HG03558 (cell line): Measurements from ENCODE around the gene HECTD1.
A peak's percentile ranks its signal among the peaks of the same experiment; 100 is the strongest.
"Not testable (repeated sequence)": the region's sequence is repeated elsewhere in the genome, so short reads cannot be mapped to it uniquely, and the experiment has no call there.

Experiments used
- ATAC-seq: cut with Tn5 transposase; IDR thresholded peaks from one replicate; pipeline ENCODE4 v1.9.1; 2021; ENCODE audit warnings: moderate number of reproducible peaks; ENCODE audit not compliant: unreplicated experiment; ENCODE audit errors: extremely low read depth

Gene HECTD1

GRCh38 chr14:31109257-31109656, 98.3 kb downstream of the HECTD1 start:
- no peak for ATAC-seq

- no peak for ATAC-seq
Measured at GRCh38 chr14:31106768-31107167, 100.8 kb downstream of the HECTD1 start.

DNA sequence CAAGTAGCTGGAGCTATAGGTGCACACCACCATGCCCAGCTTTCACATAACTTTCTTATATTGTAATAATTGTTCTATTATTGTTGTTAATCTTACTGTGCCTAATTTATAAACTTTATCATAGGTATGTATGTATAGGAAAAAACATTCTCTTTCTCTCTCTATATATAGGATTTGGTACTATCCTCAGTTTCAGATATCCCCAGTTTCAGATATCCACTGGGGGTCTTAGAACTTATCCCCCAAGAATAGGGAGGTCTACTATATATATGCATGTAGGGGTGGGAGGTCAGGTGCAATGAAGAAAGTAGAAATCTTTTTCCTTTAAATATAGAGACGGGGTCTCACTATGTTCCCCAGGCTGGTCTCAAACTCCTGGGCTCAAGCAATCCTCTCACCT, 110.5 kb downstream of the HECTD1 start:
- no peak for ATAC-seq

GRCh38 chr14:31096255-31096654, 111.3 kb downstream of the HECTD1 start:
- no peak for ATAC-seq

GRCh38 chr14:31095817-31096216, 111.8 kb downstream of the HECTD1 start:
- not testable (repeated sequence) for ATAC-seq

GRCh38 chr14:31093884-31094839, 113.4 kb downstream of the HECTD1 start:
- ATAC-seq, result not testable (repeated sequence)

DNA sequence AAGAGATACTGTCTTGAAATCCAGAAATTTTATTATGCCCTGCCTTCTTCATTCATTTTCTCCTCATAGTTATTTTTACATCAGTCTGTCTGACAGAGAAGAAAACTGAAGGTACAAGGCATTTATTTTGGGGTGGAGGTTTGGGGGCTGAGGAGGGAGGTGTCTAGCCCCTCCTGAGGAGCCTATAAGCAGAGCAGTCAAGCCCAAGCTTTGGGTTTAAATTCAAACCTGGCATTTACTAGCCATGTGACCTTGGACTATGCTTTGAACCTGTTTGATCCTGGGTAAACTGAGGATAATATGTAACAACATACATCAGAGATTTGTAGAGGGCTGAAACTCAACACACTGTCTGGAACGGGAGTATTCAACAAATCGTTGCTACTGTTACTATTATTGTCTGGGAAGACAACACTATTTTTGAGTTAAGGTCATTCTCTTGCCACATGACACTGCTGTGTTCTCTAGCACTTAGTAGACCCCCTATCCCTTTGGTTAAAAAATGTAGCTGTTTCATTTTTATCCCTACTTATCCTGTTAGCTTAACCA, 115.4 kb downstream of the HECTD1 start:
- ATAC-seq, result no peak

DNA sequence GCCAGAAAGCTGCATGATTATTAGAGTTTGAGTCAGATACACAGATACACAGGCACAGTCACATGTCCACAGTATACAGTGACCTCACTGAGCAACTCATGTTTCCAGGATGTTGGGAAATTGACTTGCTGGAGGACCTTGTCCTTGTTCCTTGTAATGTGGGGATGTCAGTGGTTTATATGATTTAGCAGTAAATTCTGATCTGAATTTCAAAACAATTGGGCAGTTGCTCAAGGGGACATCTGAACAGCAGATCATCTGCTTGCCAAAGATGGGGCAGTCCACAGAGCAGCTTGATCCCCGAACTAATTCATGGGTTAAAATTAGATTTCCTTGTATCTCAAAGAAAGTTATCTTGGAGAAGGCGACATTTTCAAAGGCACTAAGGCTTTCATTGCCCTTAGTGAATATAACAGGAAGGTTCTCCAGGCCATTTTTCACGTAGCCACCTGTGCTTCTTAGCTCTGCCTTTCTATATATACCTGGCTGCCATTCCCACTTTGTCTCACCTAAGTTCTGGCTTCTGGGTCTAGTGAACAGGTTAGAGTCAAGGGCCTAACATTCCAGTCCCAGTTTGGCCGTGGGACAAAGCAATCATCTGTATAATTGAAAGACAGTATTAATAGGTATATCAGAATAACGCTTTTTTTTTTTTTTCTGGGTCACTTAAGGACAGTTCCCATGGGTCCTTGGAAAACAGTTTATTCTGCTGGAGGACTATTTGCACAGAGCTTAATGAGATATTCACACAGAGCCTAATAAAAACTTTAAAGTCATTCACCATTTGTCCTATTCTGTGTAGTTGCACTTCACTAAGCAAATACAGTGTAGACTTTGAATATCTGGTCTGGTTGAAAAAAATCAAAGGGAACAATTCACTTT, 116.5 kb downstream of the HECTD1 start:
- ATAC-seq, result no peak

GRCh38 chr14:31086466-31086865, 121.1 kb downstream of the HECTD1 start:
- not testable (repeated sequence) for ATAC-seq

- no peak for ATAC-seq
Measured at GRCh38 chr14:31085027-31085426, 122.6 kb downstream of the HECTD1 start.

GRCh38 chr14:31084385-31084784, 123.2 kb downstream of the HECTD1 start:
- peak; percentile 63 for ATAC-seq

GRCh38 chr14:31083781-31084180, 123.8 kb downstream of the HECTD1 start:
- ATAC-seq, result no peak

GRCh38 chr14:31080484-31080883, 127.1 kb downstream of the HECTD1 start:
- ATAC-seq, result no peak

DNA sequence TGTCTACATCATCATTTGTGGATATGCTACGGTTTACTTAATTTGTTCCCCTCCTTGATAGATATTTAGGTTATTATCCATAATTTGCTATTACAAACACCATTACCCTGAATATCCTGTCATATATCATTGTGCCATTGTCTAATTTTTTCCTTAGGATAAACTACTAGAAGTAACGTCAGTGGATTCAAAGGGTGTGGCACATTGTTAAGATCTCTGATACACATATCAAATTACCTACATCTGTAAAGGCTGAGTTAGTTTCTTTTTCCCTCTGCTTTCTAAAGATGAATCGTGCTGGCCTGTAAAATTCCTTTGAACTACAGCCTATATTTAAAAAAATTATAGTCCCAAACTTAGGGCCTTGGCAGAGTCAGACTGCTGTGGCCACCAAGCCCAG, 127.5 kb downstream of the HECTD1 start:
- ATAC-seq, result no peak

DNA sequence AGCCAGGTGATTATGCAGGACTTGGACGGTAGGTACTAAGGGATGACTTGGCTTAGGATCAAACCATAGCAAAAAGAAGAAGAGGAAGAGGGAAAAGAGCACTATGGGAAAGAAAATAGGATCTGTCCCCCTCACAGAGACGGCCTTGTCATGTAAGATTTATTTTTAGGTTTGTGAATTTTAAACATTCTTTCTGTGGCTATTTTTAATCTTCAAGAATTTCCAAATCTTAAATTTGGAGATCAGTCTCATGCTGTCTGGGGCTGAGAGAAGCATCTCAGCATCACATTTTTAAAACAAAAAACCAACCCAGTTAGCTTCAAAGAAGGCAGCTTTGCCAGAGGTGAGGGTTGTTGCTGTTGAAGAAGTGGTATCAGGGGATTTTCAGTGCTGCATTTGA, 128.8 kb downstream of the HECTD1 start:
- no peak for ATAC-seq

GRCh38 chr14:31075144-31075543, 132.4 kb downstream of the HECTD1 start:
- no peak for ATAC-seq

- ATAC-seq, result no peak
Measured at GRCh38 chr14:31071151-31071550, 136.4 kb downstream of the HECTD1 start.

DNA sequence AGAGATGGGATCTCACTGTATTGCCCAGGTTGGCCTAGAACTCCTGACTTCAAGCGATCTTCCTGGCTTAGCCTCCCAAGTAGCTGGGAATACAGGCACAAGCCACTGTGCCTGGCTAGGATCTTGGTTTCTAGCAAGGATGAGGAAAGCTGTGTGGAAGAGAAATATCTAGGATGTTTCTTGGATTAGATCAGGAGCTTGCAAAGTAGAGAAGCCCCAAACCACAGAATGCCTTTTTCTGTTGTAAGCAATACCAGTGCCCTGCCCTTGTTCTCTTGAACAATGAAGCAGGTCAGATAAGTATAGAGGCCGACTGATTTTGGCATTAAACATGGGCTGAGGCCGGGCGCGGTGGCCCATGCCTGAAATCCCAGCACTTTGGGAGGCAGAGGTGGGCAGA, 137.2 kb downstream of the HECTD1 start:
- no peak for ATAC-seq

DNA sequence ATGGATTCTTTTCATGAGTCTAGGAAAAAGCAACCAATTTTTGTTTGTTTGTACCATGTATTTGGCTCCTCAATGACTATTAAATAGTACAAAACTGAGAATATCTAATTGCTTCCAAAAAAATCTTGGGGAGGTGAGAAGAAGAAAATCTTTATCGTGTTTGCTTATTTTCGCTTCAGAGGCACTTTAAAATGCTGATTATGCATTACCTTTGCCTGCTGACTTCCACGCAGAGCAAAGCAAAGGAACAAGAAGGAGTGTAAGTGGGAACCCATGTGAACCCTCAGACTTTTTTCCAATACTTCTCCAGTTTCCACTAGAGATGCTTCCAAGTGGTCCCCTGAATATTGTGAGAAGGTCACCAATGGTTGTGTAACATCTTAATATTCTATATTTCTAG, 138.2 kb downstream of the HECTD1 start:
- no peak for ATAC-seq

DNA sequence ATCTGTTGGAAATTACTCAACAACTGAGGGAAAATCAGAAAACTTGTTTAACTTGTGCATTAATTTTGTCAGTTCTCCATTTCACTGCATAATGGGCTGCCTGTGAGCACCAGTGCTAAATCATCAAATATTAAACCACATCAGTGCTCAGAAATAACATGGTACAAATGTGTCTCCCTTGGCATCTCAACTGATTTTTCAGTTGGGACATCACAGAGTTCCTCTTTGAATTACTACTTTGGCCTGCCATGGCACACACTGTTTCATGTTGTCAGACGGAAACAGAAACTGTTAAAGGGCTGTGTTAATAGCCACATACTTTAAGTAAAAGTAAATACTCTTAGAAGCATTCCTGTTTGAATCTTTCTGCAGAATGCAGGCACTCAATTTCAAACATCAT, 139.4 kb downstream of the HECTD1 start:
- ATAC-seq, result no peak

- ATAC-seq, result not testable (repeated sequence)
Measured at GRCh38 chr14:31062908-31063307, 144.7 kb downstream of the HECTD1 start.
